Omental fat pad (tissue), 4 donors: Measurements from ENCODE around the gene FDX2. TPM values are rescaled to one million over a fixed set of nuclear protein-coding genes. Genes with fewer than 3 reads are reported as not detected.
A peak's percentile ranks its signal among the peaks of the same experiment; 100 is the strongest.

ENCODE experiments used
- ATAC-seq: fragments of 150-250 bp; one replicate; pipeline ENCODE4 v1.9.1; 2016; ENCODE audit warnings: mild to moderate bottlenecking, moderate library complexity; ENCODE audit not compliant: low FRiP score
- DNase-seq: peaks from one replicate; pipeline ENCODE4 v3.0.0-alpha.2; 2019; ENCODE audit warnings: low spot score
- total RNA-seq, 4 donors: library from RNA; depleted of rRNA; stranded (reverse); fragments of >200 nt; gene quantifications; one replicate each; pipeline ENCODE4 v1.1.0, GENCODE V29; 2016
- TF ChIP-seq, protein P1 (sequence below), 3 donors: fragments of 450-650 bp; IDR thresholded peaks; one replicate each; pipeline ENCODE4 v1.5.1; 2016 to 2017; ENCODE audit warnings: antibody characterized with exemption in 3 of 3, mild to moderate bottlenecking in 3 of 3, moderate library complexity in 2 of 3

The FDX2 gene
- total RNA-seq, 4 donors from 2014 or later, result 9.0 to 26.2 (median 17.8) TPM

DNA sequence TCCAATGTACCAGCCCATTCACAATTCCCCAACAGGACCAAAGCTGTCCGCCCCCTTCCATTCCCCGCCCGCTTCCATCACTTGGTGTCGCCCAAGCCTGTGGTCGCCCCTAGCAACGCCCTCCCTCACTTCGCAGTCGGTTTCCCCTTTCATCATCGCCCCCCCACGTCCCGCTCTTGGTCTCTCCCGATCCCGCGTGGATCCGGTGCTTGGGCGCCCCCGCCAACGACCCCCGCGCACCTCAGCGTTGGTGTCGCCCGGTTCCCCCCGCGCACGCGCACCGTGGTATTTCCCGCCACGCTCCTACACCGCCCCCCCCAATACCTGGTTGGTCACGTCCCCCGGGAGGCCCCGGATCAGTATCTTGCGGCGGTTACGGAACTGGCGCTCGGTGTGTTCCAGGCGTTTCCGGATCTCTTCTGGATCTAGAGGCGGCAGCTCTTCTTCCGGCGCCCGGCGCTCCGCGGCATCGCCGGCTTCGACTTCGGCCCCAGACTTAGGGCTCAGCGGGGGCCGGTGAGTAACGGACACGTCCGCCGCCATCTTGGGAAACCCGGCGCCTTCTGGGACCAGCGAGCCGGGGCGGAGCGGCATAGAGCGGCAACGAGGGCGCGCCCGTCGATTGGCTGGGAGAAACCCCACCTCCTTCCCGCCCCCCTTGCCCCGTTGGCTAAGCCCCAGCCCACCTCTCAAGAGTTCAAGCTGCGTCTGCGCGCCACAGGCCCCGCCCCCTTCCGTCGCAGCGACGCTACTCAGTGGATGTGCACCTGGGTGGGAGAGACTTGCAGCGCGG lies 17.3 kb upstream of the FDX2 start, which contains the start of gene RAVER1:
Gene RAVER1 (minus strand): TSS at position 565 of the 793 bp plus-strand sequence. CDS start 22 bp downstream, at position 543.
- TF ChIP-seq, protein P1, sequence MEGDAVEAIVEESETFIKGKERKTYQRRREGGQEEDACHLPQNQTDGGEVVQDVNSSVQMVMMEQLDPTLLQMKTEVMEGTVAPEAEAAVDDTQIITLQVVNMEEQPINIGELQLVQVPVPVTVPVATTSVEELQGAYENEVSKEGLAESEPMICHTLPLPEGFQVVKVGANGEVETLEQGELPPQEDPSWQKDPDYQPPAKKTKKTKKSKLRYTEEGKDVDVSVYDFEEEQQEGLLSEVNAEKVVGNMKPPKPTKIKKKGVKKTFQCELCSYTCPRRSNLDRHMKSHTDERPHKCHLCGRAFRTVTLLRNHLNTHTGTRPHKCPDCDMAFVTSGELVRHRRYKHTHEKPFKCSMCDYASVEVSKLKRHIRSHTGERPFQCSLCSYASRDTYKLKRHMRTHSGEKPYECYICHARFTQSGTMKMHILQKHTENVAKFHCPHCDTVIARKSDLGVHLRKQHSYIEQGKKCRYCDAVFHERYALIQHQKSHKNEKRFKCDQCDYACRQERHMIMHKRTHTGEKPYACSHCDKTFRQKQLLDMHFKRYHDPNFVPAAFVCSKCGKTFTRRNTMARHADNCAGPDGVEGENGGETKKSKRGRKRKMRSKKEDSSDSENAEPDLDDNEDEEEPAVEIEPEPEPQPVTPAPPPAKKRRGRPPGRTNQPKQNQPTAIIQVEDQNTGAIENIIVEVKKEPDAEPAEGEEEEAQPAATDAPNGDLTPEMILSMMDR (IDR thresholded peaks at IDR 0.05), result no peak
- ATAC-seq, result peak; percentile 95
- peak; percentile 84 for DNase-seq

DNA sequence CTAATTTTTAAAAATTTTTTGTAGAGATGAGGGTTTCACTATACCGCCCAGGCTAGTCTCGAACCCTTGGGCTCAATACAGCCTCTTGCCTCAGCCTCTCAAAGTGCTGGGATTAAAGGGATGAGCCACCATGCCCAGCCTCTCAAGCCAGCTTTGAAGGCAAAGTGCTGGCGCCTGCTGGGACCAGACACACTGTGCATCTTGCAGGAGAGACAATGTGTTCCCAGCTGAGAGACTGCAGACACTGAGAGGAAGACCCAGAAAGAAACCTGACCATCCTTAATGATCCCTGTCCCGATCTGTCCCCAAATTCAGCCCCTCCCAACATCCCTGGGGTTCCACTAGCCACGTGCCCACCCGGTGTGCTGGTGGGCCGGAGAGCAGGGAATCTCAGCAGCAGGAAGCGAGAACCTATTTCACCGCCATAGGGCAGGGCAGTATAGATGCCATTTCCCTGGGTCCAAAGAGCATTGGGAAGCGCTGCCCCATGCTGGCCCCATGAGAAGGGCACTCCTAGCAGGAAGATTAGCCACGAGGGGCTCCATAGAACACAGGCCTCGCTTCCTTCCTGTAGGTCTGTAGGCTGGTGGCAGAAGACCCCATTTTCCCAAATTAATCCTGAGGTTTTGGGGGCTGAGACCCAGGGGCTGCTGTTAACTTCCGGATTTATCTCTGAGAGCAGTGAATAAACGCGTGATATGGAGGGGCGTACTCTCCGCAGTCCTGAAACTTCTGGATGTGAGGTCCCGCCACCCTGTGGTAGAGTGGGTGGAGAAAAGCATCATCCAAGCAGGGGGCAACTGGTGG lies 16.5 kb upstream of the FDX2 start:
- TF ChIP-seq, protein P1 (IDR thresholded peaks at IDR 0.05), result no peak
- DNase-seq (no peak), ATAC-seq (peak; percentile 4)

DNA sequence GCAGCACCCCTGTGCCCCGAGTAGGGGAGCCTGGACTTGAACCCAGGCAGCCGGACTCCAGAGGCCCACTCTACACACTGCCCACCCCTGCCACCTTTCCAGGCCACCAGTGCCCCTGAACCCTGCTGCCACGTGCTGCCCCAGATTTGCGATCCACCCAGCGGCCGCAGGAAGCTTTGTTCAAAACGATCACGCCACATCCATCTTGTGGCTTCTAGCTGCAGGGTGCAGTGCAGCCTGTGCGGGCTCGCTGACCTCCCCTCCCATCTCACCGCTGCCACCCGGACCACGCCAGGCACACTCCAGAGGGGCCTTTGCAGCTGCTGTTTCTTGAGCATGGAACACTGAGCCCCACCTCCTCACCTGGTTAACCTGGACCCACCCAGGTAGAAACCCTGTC lies 13.7 kb upstream of the FDX2 start:
- no peak for DNase-seq
- TF ChIP-seq, protein P1 (IDR thresholded peaks at IDR 0.05), result no peak
- ATAC-seq, result no peak

DNA sequence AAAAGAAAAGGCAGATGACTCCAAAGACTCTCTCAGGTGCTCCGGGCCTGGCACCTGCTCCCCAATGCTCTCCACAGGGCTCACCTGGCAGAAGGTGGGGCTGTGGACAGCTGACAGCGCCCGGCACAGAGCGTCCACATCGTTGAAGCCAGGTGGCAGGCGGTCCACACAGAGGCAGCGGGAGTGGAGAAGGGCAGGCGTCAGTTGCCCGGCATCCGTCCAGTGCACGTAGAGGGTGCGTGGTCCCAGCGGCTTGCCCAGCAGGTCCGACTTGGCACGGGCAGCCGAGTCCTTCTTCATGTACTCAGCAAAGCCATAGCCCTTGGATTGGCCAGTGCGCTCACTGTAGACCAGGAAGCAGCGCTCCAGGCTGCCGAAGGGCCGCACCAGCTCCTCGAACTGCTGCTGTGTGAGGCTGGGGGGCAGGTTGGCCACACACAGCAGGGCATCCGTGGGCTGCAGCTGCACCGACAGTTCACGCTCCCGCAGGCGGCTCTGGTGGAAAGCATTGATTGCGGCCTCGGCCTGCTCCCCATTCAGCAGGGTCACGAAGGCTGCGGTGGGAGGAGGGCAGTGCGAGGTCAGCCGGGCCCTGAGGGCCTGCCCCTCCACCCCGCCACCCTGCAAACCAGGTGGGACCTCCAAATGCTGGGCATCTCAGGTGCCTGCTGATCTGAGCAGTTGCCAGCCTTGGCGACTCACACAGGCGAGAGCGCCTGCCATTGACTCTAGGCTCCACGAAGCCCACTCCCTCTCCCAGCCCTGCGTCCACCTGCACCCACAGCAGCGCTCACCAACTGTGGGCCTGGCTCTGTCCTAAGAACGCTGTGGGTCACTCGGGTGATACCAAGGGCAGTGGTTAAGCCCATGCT lies 13.0 kb upstream of the FDX2 start:
- DNase-seq (no peak), ATAC-seq (no peak)
- TF ChIP-seq, protein P1 (IDR thresholded peaks at IDR 0.05), result no peak

DNA sequence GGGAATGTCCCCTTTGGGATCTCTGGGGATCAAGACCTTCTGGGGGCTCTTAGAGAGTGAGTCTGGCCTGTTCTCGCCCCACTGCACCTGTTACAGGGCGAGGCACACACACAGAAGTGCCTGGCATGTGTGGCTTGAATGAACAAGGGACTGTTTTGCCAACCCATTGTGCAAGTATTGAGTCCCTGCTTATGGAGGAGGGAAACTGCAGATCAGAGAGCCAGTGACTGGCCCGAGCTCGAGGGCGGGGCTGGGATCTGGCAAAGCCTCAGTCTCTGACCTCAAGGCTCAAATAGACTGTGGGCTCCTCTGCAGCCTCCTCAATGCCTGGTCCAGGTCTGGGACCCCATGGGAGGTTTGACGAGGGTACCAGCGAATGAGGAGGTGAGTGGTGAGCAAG lies 12.0 kb upstream of the FDX2 start:
- TF ChIP-seq, protein P1 (IDR thresholded peaks at IDR 0.05), result no peak
- no peak for DNase-seq
- no peak for ATAC-seq

DNA sequence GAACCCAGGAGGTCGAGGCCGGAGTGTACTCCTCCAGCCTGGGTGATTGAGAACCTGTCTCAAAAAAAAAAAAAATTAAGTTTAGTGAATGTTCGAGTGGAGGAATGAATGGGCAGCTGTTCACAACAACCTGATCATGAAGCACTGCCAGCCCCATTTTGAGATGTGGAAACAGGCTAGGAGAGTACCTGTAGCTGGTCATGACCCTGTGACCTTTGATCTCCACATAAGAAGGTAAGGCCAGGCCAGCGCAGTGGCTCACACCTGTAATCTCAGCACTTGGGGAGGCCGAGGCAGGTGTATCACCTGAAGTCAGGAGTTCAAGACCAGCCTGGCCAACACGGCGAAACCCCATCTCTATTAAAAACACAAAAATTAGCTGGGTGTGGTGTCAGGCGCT lies 9.9 kb upstream of the FDX2 start:
- no peak for DNase-seq
- ATAC-seq, result no peak
- TF ChIP-seq, protein P1 (IDR thresholded peaks at IDR 0.05), result no peak
